DMS114 treated with DMSO at 0.1 percent for 48 hours (cell line): Measurements from ENCODE around the gene TOPBP1.
"Not testable (repeated sequence)": the region's sequence is repeated elsewhere in the genome, so short reads cannot be mapped to it uniquely, and the experiment has no call there.

Experiments used
- DNase-seq: peaks from one replicate; lab custom pipeline; 2025; ENCODE audit not compliant: unreplicated experiment; lab: John Stamatoyannopoulos, UW

The TOPBP1 gene

GRCh38 chr3:133573054-133573628, 88.6 kb downstream of the TOPBP1 start:
- no peak for DNase-seq

GRCh38 chr3:133572158-133573053, 89.3 kb downstream of the TOPBP1 start:
- DNase-seq: no peak

DNA sequence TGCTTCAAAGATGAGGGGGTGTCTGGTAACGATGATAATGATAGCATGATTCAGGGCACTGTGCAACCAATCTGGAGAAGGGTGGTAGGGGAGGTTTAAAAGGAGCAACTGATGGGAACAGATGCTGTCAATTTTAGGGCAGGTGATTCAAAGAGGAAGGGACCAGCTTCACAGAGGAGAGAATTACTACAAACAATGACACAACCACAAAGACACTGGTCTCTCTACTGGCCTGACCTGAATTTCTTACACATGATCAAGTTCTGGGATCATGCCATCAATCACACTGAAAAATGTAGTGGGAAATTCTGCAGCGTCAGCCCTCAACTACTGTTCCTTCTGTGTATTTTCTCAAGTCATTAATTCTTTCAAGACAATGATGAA, 90.8 kb downstream of the TOPBP1 start:
- DNase-seq: no peak

- DNase-seq: no peak
Measured at GRCh38 chr3:133570139-133570936, 91.4 kb downstream of the TOPBP1 start.

DNA sequence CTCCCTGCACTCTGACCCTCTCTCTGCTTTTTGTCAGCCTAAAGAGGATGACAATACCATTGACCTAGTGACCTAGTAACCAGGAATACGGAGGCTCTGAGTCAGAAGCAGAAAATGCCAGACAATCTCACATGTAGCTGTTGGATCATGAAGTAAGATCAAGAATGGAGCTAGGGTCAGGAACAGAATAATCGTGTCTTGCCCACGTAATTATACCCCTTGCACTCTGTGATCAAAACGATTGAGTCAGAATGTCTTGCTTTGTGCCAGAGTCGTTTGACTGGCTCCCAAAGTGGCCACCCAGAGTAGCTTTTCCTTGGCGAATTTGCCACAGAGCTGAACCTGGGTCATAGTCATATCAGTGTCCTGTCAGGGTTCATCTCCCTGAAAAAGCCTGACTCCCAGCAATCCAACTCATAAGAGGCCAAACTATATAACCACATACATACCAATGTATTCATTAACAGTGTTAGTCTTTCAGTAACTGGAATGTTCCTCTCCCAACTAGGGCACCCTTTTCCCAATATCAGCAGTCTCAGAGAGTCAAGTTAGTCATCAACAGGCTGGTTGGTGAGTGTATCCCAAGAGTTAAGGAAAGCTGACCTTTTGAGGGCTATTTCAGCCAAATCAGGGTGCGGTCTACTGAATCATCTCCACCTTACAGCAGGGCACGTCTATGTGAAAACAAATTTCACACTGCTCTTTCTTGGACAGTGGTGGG, 93.3 kb downstream of the TOPBP1 start:
- DNase-seq: no peak

DNA sequence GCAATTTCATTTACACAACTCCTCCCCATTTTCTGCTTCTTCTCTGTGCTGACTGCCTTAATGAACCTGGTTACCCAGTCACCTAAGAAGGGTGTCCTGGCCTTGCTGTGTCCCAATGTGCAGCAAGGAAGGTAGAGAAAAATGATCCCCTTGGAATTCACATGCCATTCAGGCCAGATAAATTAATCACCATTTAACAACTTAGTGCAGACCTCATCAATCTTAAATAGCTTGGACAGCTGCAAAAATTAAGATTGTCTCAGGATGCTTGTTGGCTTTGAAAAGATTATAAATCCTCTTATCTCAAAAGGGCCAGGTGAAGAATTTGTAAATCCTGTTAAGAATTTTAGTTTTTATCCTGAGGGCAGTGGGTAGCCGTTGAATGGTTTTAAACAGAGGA, 97.9 kb downstream of the TOPBP1 start:
- DNase-seq: no peak

- no peak for DNase-seq
Measured at GRCh38 chr3:133563186-133563591, 98.6 kb downstream of the TOPBP1 start.

GRCh38 chr3:133562376-133562775, 99.4 kb downstream of the TOPBP1 start:
- DNase-seq: no peak

DNA sequence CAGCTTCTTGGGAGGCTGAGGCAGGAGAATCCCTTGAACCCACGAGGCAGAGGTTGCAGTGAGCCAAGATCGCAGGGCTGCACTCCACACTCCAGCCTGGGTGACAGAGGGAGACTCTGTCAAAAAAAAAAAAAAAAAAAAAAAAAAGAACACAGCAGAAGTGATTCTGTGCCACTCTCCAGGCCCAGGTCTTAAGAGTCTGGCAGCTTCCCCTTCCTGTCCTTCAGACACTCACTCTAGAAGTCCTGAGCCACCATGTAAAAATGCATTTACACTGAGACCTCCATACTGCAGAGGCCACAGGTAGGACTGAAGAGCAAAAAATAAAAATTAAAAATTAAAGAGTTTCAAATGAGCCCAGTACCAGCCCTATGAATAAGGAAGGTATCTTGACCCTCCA, 100.1 kb downstream of the TOPBP1 start:
- DNase-seq: no peak

GRCh38 chr3:133551589-133551988, 110.2 kb downstream of the TOPBP1 start:
- DNase-seq: not testable (repeated sequence)
